ENCODE measurements around the gene ZNF665. TPM values are rescaled to one million over a fixed set of nuclear protein-coding genes. Genes with fewer than 3 reads are reported as not detected.

Gene ZNF665
- total RNA-seq, 1 experiment from 2014 or later = not detected

Other genes starting within 250 kb of the ZNF665 start
- gene ZNF816, start 230.5 kb downstream of the ZNF665 start, total RNA-seq (2022) = 16.5 and 17.5 TPM in 2 replicates
- not detected in 2 replicates for gene ERVV-1, start 179.4 kb downstream of the ZNF665 start, total RNA-seq (2022)
- not detected in 2 replicates for gene ERVV-2, start 148.6 kb downstream of the ZNF665 start, total RNA-seq (2022)
- gene ZNF160, start 89.9 kb downstream of the ZNF665 start, total RNA-seq (2022) = 7.7 and 7.8 TPM in 2 replicates
- not detected in 2 replicates for gene ZNF415, start 60.4 kb downstream of the ZNF665 start, total RNA-seq (2022)
- gene ZNF347, start 34.3 kb downstream of the ZNF665 start, total RNA-seq (2022) = not detected in 2 replicates
- not detected in 2 replicates for gene ZNF677, start 61.5 kb upstream of the ZNF665 start, total RNA-seq (2022)
- not detected in 2 replicates for gene VN1R2, start 64.9 kb upstream of the ZNF665 start, total RNA-seq (2022)
- not detected in 2 replicates for gene VN1R4, start 74.4 kb upstream of the ZNF665 start, total RNA-seq (2022)
- 8.7 and 9.4 TPM in 2 replicates for gene ZNF845, start 140.4 kb upstream of the ZNF665 start, total RNA-seq (2022)
- gene ZNF525, start 172.3 kb upstream of the ZNF665 start, total RNA-seq (2022) = 20.7 and 21.2 TPM in 2 replicates
- gene ZNF765, start 201.8 kb upstream of the ZNF665 start, total RNA-seq (2022) = 13.1 and 14.8 TPM in 2 replicates
- gene ZNF761, start 238.6 kb upstream of the ZNF665 start, total RNA-seq (2022) = 10.6 and 11.4 TPM in 2 replicates

Data from Calu3 (cell line).